DOHH2 (cell line): ENCODE data around the gene ANXA6.

Source experiments
- EZH2phosphoT487 ChIP-seq: fragments of 200-600 bp; sonication (generic); IDR thresholded peaks from 2 replicates; pipeline ENCODE4 v1.6.1; 2017; ENCODE audit warnings: borderline replicate concordance, mild to moderate bottlenecking, antibody characterized with exemption, low read length, moderate library complexity, mixed read lengths
- TF ChIP-seq, protein P1 (sequence below): fragments of 200-600 bp; sonication (generic); IDR thresholded peaks from one replicate; pipeline ENCODE4 v1.5.1; 2014; ENCODE audit warnings: antibody characterized with exemption, mild to moderate bottlenecking, low read depth, low read length; ENCODE audit not compliant: poor library complexity, severe bottlenecking

DNA sequence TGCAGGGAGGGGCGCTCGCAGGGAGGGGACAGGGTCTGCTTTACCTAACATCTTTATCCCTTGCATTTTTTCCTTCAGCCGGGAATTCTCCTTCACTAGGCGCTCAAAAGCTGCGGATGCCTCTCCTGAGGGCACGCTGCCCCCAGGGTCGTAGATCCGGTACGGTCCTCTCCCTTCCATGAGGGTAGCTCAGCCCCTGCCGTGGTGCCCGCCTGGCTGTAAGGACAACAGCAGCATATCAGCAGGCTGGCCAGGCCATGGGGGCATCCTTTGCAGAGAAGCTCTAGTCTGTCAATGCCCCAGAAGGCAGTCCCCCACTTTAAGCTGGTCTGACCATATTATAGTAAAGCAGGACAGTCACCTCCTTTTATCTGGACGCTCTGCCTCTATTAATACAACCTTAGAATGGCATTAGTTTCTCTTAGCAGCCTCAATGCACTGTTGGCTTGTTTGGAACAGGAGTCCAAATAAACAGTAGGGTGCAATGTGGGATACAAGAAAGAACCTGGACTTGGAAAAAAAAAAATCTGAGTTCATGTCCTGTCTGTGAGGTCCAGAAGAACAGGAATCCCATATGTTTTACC is 92.6 kb downstream of the ANXA6 start:
- TF ChIP-seq, protein P1, sequence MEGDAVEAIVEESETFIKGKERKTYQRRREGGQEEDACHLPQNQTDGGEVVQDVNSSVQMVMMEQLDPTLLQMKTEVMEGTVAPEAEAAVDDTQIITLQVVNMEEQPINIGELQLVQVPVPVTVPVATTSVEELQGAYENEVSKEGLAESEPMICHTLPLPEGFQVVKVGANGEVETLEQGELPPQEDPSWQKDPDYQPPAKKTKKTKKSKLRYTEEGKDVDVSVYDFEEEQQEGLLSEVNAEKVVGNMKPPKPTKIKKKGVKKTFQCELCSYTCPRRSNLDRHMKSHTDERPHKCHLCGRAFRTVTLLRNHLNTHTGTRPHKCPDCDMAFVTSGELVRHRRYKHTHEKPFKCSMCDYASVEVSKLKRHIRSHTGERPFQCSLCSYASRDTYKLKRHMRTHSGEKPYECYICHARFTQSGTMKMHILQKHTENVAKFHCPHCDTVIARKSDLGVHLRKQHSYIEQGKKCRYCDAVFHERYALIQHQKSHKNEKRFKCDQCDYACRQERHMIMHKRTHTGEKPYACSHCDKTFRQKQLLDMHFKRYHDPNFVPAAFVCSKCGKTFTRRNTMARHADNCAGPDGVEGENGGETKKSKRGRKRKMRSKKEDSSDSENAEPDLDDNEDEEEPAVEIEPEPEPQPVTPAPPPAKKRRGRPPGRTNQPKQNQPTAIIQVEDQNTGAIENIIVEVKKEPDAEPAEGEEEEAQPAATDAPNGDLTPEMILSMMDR: no peak
- TF ChIP-seq EZH2phosphoT487: no peak
